Left lung (tissue), 10 donors: ENCODE results near the gene CAPN11. TPM values are rescaled to one million over a fixed set of nuclear protein-coding genes. Genes with fewer than 3 reads are reported as not detected.

ENCODE experiments used
- ATAC-seq: fragments of 200-7000 bp; cut with Tn5 transposase; one replicate; pipeline ENCODE4 v1.9.1; 2020; ENCODE audit warnings: moderate library complexity
- DNase-seq, 4 donors: peaks; one replicate each; pipeline ENCODE4 v3.0.0-alpha.2; 2013 to 2020
- H3K27ac ChIP-seq, 2 donors: fragments of 200-600 bp; sonication (generic) in 1 of 2; one replicate each; pipeline versions ENCODE4 v1.5.0 to v1.8.0; 2020 to 2021
- H3K27me3 ChIP-seq, 2 donors: fragments of 200-600 bp; sonication (generic) in 1 of 2; one replicate each; pipeline versions ENCODE4 v1.5.0 to v1.8.0; 2020 to 2021
- H3K36me3 ChIP-seq, 2 donors: fragments of 200-600 bp; sonication (generic) in 1 of 2; one replicate each; pipeline versions ENCODE4 v1.5.0 to v1.8.0; 2020 to 2021
- H3K4me1 ChIP-seq, 2 donors: fragments of 200-600 bp; one replicate each; pipeline ENCODE4 v1.8.0; 2021
- H3K4me3 ChIP-seq, 2 donors: fragments of 200-600 bp; sonication (generic) in 1 of 2; one replicate each; pipeline versions ENCODE4 v1.5.0 to v1.8.0; 2020 to 2021; ENCODE audit warnings: mild to moderate bottlenecking in 1 of 2
- H3K9me3 ChIP-seq, 2 donors: fragments of 200-600 bp; sonication (generic) in 1 of 2; one replicate each; pipeline versions ENCODE4 v1.5.0 to v1.8.0; 2020 to 2021
- CTCF ChIP-seq, 2 donors: fragments of 200-600 bp; sonication (generic) in 1 of 2; IDR thresholded peaks; one replicate each; pipeline versions ENCODE4 v1.5.0 to v1.8.0; 2021; ENCODE audit warnings: antibody characterized with exemption in 2 of 2
- intact Hi-C, 2 donors: fragments of 100-400 bp; cut with DNase I; formaldehyde crosslinking; loops; one replicate each; pipeline versions ENCODE4 v1.11.2 to v1.14.2; 2022
- polyA plus RNA-seq, 6 donors: library from polyadenylated mRNA; unstranded; fragments of 120-200 nt; gene quantifications; one replicate each; pipeline ENCODE4 v1.2.1, GENCODE V29; 2013; ENCODE audit not compliant: insufficient read length in 6 of 6
- total RNA-seq, 2 donors: library from RNA; stranded (reverse); fragmentation: NEBNext Ultra II Directional; extraction: Animal tissue kit (Norgen Biotek cat#: 25700); gene quantifications; one replicate each; pipeline ENCODE4 v1.2.1, GENCODE V29; 2021
- donor health status: DM: no; HTN: yes; CAD: no.
- donor health status: DM: no; HTN: no; CAD: no.

CAPN11 gene
- total and polyA plus RNA-seq, 8 donors, result 0.10 to 0.29 (median 0.23) TPM; not detected in 1

DNA sequence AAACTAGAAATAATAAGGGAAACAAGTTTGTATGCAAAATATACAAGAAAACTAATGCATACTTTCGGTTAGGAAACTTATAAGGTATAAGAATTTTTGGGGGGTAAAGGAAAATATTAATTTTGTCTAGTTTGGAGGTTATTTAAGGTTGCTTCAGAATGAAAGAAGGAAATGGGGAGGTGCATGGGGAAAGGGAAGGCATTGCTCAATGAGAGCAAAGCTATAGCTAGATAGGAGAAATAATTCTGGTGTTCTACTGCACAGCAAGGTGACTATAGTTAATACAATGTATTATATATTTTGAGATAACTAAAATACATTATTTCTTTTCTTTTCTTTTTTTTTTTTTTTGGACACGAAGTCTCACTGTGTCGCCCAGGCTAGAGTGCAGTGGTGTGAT lies 52.7 kb downstream of the CAPN11 start:
- no peaks in the 10 kb centered on the region for H3K9me3 ChIP-seq
- no peak overlapping the region for H3K27ac ChIP-seq
- DNase-seq (no peak), ATAC-seq (no peak)
- TF ChIP-seq CTCF (IDR thresholded peaks at IDR 0.05), result no peak
- no peaks in the 10 kb centered on the region for H3K27me3 ChIP-seq
- intact Hi-C loops, result no loop called here
- H3K4me3 ChIP-seq, result no peak overlapping the region
- no peaks in the 10 kb centered on the region for H3K4me1 ChIP-seq
- H3K36me3 ChIP-seq, result no peaks in the 10 kb centered on the region

- DNase-seq, result no peak
- Histone ChIP-seq H3K36me3 (no peaks in the 10 kb centered on the region), H3K9me3 (no peaks in the 10 kb centered on the region), H3K4me3 (no peak overlapping the region), H3K27me3 (no peaks in the 10 kb centered on the region), H3K4me1 (peaks cover 11 to 18% of the 10 kb centered on the region in 2 donors), H3K27ac (no peak overlapping the region)
- TF ChIP-seq CTCF (IDR thresholded peaks at IDR 0.05), result no peak
- no peak for ATAC-seq
- intact Hi-C loops, result no loop called here
Measured at GRCh38 chr6:44214307-44214706, 55.7 kb downstream of the CAPN11 start.

DNA sequence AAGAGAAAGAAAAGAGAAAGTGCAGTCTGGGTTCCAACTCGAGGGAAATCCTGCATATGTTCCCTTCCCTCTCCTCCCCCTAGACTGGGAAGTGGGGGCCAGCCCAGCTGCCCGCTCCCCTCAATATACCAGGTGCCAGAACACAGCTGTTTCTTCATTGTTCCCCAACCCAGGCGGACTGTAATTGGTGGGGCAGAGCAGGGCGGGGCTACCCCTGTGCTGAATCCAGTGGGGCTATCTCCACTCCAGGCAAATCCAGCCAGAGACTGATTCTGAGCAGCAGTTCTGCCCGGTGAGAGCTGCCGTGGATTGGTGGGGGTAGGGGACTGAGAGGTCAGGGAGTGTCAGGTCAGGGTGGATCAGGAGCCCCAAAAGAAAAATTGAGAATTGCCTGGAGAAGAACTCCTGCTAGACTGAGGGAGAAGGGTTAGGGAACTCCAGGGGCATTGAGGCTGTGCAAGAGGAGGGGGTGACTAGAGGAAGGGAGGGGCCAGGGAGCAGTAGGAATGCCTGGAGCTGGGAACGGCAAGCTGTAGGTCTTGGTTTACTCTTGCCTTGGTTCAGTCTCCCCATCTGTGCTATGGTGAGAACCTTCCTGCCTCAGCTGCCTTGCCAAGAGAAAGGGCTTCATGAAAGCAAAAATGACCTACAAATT lies 58.2 kb downstream of the CAPN11 start, which contains the start of gene MYMX:
Gene MYMX, plus strand, starts transcription at position 250 of the 655 bp plus-strand sequence. CDS start 546 bp downstream, outside the sequence.
- peak in 1 of 4 donors; percentile 63 for DNase-seq
- intact Hi-C loops, result no loop called here
- H3K4me3 ChIP-seq, result no peak within 1 kb of the TSS
- no peaks in the 10 kb centered on the region for H3K27me3 ChIP-seq
- no peak for TF ChIP-seq CTCF (IDR thresholded peaks at IDR 0.05)
- H3K4me1 ChIP-seq, result peaks cover 29 to 41% of the 10 kb centered on the region in 2 donors
- H3K9me3 ChIP-seq, result no peaks in the 10 kb centered on the region
- peak within 1 kb of the TSS in 1 of 2 donors; percentile 76 for H3K27ac ChIP-seq
- no peak for ATAC-seq
- no peaks in the 10 kb centered on the region for H3K36me3 ChIP-seq

- peaks cover 30 to 48% of the 10 kb centered on the region in 2 donors for H3K4me1 ChIP-seq
- TF ChIP-seq CTCF (IDR thresholded peaks at IDR 0.05), result no peak
- intact Hi-C loops, result no loop called here
- ATAC-seq (peak; percentile 2), DNase-seq (peak in 1 of 4 donors; percentile 52)
- no peaks in the 10 kb centered on the region for H3K36me3 ChIP-seq
- H3K9me3 ChIP-seq, result no peaks in the 10 kb centered on the region
- no peak overlapping the region for H3K4me3 ChIP-seq
- H3K27me3 ChIP-seq, result no peaks in the 10 kb centered on the region
- H3K27ac ChIP-seq, result peak overlapping the region in 1 of 2 donors; percentile 76
Measured at GRCh38 chr6:44217332-44218143, 58.9 kb downstream of the CAPN11 start.
